Ectodermal cell (in vitro differentiated cells): Measurements from ENCODE around the gene CIP2A.

Experiments used
- H3K27ac ChIP-seq: 2 replicates; pipeline ENCODE4 v1.7.0; 2013; ENCODE audit warnings: mild to moderate bottlenecking, low read depth, low read length; ENCODE audit not compliant: insufficient read depth, poor library complexity, severe bottlenecking
- H3K27me3 ChIP-seq: 2 replicates; pipeline ENCODE4 v1.7.0; 2013; ENCODE audit warnings: mild to moderate bottlenecking, low read length; ENCODE audit not compliant: insufficient read depth, control insufficient read depth, poor library complexity, severe bottlenecking
- H3K36me3 ChIP-seq: one replicate; pipeline ENCODE4 v1.7.0; 2013; ENCODE audit warnings: low read length; ENCODE audit not compliant: control insufficient read depth, insufficient read depth
- H3K4me1 ChIP-seq: one replicate; pipeline ENCODE4 v1.7.0; 2013; ENCODE audit warnings: low read length; ENCODE audit not compliant: control insufficient read depth, insufficient read depth
- H3K4me3 ChIP-seq: 2 replicates; pipeline ENCODE4 v1.7.0; 2013; ENCODE audit warnings: low read depth, low read length, control low read depth; ENCODE audit not compliant: insufficient read depth
- H3K9me3 ChIP-seq: 2 replicates; pipeline ENCODE4 v1.7.0; 2013; ENCODE audit warnings: mild to moderate bottlenecking, low read length, moderate library complexity; ENCODE audit not compliant: control insufficient read depth
- WGBS, 2 experiments: methylation state at CpG; one replicate each; pipeline ENCODE4 v1.1.7; 2013; ENCODE audit warnings: missing lambda C conversion rate in 2 of 2; 5-methylcytosine and 5-hydroxymethylcytosine counted together

The CIP2A gene

DNA sequence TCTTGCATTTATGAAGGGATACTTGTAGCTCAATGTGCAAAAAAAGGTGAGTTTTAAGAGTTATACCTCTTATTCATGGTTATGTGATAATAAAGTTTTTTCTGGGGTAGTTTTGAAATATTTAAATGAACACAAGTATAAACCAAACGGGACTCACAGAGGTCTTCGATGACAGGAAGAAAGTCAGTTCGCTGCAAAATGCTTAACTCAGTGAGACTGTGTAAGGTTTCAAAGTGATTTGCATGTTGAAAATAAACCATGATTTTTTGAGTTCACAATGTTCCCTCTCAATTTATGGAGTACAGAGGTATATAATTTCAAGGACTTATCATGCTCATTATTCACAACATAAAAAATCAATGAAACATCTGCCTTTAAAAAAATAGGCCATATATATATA lies 42.5 kb downstream of the CIP2A start:
- H3K36me3 ChIP-seq = peaks cover 15% of the 10 kb centered on the region
- H3K9me3 ChIP-seq = no peaks in the 10 kb centered on the region
- no peaks in the 10 kb centered on the region for H3K27me3 ChIP-seq
- WGBS, 2 experiments = 96% methylated on average over 3 of the region's 3 CpGs
- H3K27ac ChIP-seq = no peak overlapping the region
- H3K4me1 ChIP-seq = no peaks in the 10 kb centered on the region
- H3K4me3 ChIP-seq = no peak overlapping the region

DNA sequence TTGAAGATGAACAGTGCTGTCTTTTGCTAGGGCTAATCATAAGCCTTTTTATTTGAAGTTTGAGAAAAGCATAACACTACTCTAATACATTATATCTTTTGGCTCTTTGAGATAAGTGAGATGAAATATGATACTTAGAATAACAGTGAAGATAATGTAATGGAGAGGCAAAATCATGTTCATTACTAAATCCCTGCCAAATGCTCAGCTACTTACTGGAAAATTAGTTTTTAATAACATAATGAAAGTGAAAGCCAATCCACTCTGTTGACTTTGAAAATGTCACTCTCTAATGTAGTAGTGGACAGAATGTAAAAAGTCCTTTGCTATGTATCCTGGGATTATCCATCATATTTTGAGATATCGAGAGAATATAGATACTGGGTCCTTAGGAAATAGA lies 43.0 kb downstream of the CIP2A start:
- 100% methylated on average over 1 of the region's 1 CpG for WGBS, 2 experiments
- Histone ChIP-seq H3K36me3 (peaks cover 15% of the 10 kb centered on the region), H3K4me3 (no peak overlapping the region)

DNA sequence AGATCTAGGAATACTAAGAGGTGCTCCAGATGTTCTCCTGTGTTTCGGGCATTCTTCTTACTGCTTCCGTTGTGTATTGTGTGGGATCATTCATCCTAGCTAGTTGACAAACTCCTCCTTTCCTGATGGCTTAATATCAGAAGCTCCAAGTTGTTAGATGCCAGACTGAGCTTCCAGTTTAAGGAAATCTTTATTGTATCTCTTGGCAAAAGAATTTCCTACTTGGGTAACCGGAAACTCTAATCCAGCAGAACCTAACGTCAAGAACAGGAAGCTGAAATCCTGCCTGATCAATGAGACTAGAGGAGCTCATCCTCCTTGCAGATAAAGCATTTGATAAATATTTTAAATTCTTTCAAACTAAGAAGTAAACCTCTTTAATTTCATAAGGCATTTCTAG lies 51.2 kb downstream of the CIP2A start:
- Histone ChIP-seq H3K4me1 (no peaks in the 10 kb centered on the region), H3K36me3 (peaks cover 1% of the 10 kb centered on the region), H3K27me3 (no peaks in the 10 kb centered on the region), H3K9me3 (no peaks in the 10 kb centered on the region), H3K4me3 (no peak overlapping the region), H3K27ac (no peak overlapping the region)
- WGBS, 2 experiments = 83 to 87% methylated on average over 4 of the region's 4 CpGs

More for the DNA sequence above, 43.0 kb downstream of the CIP2A start:
- no peaks in the 10 kb centered on the region for H3K4me1 ChIP-seq
- no peaks in the 10 kb centered on the region for H3K9me3 ChIP-seq
- no peak overlapping the region for H3K27ac ChIP-seq
- H3K27me3 ChIP-seq = no peaks in the 10 kb centered on the region

DNA sequence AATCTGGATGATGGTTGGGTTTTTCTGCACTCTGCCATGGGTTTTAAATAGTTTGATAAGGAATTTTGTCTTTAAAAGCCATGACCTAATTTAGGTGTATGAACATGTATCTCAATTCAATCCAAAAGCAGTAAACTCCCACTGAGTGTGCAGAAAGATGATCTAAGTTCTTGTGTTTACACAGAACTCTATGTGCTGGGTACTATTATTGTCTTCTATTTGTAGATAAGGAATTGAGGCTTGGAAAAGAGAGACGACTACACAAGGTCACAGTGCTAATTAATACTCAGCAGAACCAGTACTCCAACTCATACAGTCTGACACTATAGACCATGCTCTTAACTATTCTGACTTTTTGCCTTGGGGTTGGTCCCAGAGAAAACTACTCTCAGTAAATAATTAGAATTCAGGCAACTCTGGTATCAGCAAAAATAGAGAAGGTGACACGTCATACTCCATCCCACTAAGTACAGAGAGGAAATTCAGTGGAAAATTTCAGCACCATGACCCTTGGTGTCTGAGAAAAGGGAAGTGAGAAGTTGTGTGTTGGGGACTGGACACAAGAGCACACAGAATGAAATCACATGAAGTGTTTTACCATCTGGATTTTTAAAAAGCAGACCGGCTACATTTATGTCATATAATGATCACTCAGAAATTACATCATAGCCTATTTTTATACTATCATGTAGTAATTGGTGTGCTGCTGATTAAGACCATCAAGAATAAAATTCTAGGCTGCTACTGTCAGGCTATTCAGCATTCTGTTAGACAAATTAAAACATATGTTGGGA lies 60.6 kb downstream of the CIP2A start:
- 92 to 97% methylated on average over 2 to 3 of the region's 3 CpGs for WGBS, 2 experiments
- Histone ChIP-seq H3K4me3 (no peak overlapping the region), H3K27me3 (no peaks in the 10 kb centered on the region), H3K4me1 (no peaks in the 10 kb centered on the region), H3K27ac (no peak overlapping the region), H3K9me3 (no peaks in the 10 kb centered on the region), H3K36me3 (no peaks in the 10 kb centered on the region)

DNA sequence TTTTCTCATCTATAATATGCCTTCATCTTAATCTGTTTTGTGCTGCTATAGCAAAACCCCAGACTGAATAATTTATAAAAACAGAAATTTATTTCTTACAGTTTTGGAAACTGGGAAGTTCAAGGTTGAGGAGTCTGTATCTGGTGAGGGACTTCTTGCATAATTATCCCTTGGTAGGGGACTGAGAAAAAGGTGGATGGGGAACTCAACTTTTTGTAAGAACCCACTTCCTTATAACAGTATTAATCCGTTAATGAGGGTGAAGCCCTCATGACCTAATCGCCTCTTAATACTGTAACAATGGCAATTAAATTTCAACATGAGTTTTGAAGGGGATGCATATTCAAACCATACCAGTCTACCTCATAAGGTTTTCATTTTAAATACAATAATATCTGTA lies 61.4 kb downstream of the CIP2A start:
- H3K9me3 ChIP-seq = no peaks in the 10 kb centered on the region
- no peak overlapping the region for H3K4me3 ChIP-seq
- no peaks in the 10 kb centered on the region for H3K36me3 ChIP-seq
- no peaks in the 10 kb centered on the region for H3K4me1 ChIP-seq
- WGBS, 2 experiments = 94 to 100% methylated on average over 1 to 2 of the region's 2 CpGs
- no peaks in the 10 kb centered on the region for H3K27me3 ChIP-seq
- no peak overlapping the region for H3K27ac ChIP-seq

DNA sequence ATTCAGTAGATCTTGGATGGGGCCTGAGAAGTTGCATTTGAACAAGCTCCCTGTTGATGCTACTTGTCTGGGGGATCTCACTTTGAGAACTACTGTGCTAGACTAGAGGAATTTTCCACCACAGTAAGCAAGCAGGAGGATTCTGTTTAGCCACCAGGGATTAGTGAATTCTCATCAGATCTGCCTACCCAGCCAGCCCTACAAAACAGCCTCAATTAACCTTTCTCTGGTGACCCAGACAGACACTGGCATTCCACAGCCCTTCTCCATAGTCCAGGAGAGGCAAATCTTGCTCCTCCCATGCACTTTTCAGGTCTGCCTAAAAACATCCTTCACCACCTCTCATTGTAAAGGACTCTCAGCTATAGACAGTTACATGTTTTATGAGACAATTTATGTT lies 62.1 kb downstream of the CIP2A start:
- Histone ChIP-seq H3K36me3 (no peaks in the 10 kb centered on the region), H3K9me3 (no peaks in the 10 kb centered on the region), H3K4me1 (no peaks in the 10 kb centered on the region), H3K27ac (no peak overlapping the region), H3K27me3 (no peaks in the 10 kb centered on the region), H3K4me3 (no peak overlapping the region)

DNA sequence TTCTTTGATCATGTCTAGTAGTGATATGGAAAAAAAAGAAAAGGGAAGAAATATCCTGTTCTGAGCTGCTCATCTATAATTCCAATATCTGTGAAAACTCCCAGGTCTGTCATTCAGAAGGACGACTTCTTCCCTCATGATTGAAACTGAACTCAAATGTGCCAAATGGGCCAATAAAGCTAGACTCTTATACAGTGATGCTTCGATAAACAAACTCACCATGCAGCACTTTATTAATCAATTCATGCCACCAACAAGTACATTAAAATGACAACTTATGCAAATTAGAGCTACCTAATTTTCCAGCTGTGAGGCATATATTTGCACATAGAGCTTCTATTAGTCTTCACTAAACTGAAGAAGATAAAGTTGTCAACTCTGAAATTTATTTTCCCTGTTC lies 63.3 kb downstream of the CIP2A start:
- Histone ChIP-seq H3K4me3 (no peak overlapping the region), H3K4me1 (no peaks in the 10 kb centered on the region), H3K36me3 (no peaks in the 10 kb centered on the region), H3K27me3 (no peaks in the 10 kb centered on the region), H3K9me3 (no peaks in the 10 kb centered on the region), H3K27ac (no peak overlapping the region)
- 90 to 95% methylated on average over 2 of the region's 2 CpGs for WGBS, 2 experiments

DNA sequence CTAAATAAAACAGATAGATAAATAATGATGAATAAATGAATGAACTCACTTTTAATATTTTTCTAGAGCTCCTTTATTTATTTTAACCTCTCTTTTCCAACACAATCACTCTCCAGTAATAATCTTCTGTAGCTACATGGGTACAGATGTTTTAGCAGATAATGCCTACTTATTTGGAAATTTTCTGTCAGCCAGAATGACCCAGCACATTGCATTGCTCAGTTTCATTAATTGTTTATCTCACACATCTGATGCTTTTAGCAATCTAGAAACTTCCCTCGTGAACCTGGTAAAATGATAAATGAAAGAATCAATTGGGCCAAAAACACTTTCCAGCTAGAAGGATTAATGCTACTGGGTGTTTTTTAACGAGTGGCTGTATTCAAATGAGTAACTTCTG lies 64.0 kb downstream of the CIP2A start:
- Histone ChIP-seq H3K27me3 (no peaks in the 10 kb centered on the region), H3K4me1 (no peaks in the 10 kb centered on the region), H3K27ac (no peak overlapping the region), H3K4me3 (no peak overlapping the region), H3K36me3 (no peaks in the 10 kb centered on the region), H3K9me3 (no peaks in the 10 kb centered on the region)
- WGBS, 2 experiments = 98 to 100% methylated on average over 1 to 2 of the region's 2 CpGs

DNA sequence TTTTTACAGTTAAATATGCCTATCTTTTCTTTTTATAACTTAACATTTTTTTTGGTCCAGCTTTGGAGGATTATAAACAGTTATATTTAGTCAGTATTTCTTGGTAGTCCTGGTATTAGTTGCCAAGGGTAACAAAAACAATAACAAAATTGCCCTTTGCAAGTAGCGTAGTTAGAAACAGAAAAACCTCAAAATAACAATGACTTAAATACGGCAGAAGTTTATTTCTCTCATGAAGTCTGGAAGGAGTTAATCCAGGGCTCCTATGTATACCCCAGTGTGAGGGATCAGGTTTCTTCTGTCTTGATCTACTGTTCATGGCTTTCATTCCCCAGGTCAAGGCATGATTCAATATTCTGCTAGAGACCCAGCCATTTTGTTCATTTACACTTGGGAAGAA lies 64.7 kb downstream of the CIP2A start:
- H3K36me3 ChIP-seq = no peaks in the 10 kb centered on the region
- H3K4me1 ChIP-seq = no peaks in the 10 kb centered on the region
- no peak overlapping the region for H3K4me3 ChIP-seq
- H3K27ac ChIP-seq = no peak overlapping the region
- H3K9me3 ChIP-seq = no peaks in the 10 kb centered on the region
- 92 to 96% methylated on average over 2 of the region's 2 CpGs for WGBS, 2 experiments
- no peaks in the 10 kb centered on the region for H3K27me3 ChIP-seq

DNA sequence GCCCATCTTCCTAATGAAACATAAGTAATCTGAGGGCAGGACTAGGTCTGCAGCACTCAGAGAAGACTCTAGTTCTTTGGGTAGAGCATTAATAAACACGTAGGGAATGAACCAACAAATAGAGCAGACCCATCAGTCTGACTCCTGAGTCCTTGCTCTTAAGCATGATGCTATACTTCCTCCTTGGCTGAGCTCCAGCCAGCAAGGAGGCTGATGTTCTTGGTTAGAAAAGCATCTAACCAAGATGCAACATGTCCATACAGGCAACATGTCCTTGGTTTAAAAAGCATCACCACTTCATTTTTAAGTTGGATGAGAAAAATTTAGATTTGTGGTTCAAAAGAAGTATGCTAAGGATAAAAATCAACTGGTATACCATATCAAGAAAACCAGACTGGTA lies 70.3 kb downstream of the CIP2A start:
- Histone ChIP-seq H3K27me3 (no peaks in the 10 kb centered on the region), H3K27ac (no peak overlapping the region), H3K9me3 (no peaks in the 10 kb centered on the region), H3K4me1 (peaks cover 8% of the 10 kb centered on the region), H3K4me3 (no peak overlapping the region), H3K36me3 (no peaks in the 10 kb centered on the region)
- WGBS, 2 experiments = 95 to 100% methylated on average over 1 of the region's 1 CpG

DNA sequence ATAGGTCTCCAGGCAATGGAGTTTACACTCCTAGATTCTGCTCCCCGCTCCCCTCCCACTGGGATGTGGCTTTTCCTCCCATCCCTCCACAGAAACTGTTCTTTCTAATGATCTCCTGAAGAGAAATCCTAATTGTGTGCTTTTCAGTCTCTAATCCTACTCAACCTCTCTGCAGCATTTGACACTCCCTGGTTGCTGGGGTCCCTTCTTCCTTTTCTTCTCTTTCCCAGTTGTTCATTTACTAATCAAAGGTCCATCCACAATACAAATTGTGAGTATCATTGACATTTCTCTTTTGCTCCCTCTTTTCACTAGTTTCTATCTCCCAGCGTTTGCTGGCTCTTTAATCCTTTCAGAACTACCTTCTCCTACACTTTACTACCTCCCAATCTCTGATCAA lies 72.4 kb downstream of the CIP2A start:
- Histone ChIP-seq H3K27me3 (no peaks in the 10 kb centered on the region), H3K27ac (no peak overlapping the region), H3K9me3 (no peaks in the 10 kb centered on the region), H3K4me3 (no peak overlapping the region), H3K36me3 (no peaks in the 10 kb centered on the region), H3K4me1 (peaks cover 8% of the 10 kb centered on the region)
- 35 to 37% methylated on average over 2 of the region's 2 CpGs for WGBS, 2 experiments
